Measurements from ENCODE around the gene GSK3B.
"Not testable (repeated sequence)": the region's sequence is repeated elsewhere in the genome, so short reads cannot be mapped to it uniquely, and the experiment has no call there.

GSK3B gene

DNA sequence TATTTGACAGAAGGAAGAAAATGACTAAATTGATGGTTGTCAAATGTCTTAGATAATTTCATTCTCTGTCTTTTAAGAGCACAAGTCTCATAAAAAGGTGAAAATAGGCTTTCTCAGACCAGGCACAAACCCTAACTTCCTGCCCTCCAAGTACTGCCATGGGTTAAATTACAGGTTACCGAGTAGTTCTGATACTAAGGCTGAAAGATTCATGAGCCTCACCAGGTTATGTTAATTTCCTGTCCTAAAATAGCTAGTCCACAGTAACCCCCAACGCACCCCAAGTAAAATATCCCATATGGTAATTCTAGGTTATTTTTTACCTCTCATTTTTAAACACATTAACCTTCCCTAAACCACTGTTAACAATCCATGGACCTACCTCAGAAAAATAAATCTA, 42.0 kb downstream of the GSK3B start:
- no peak for DNase-seq

DNA sequence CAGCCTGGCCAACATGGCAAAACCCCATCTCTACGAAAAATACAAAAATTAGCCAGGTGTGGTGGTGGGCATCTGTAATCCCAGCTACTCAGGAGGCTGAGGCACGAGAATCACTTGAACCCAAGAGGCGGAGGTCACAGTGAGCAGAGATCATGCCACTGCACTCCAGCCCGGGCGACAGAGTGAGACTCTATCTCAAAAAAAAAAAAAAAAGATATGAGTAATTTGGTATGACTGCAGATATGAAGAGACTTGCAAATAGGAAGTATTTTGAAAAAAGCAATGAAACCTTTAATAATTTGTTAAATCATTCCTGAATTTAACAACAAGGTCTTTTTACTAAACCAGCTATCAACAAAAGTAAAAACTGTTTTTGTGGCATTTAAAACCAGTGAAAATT, 42.7 kb downstream of the GSK3B start:
- DNase-seq, result not testable (repeated sequence)

DNA sequence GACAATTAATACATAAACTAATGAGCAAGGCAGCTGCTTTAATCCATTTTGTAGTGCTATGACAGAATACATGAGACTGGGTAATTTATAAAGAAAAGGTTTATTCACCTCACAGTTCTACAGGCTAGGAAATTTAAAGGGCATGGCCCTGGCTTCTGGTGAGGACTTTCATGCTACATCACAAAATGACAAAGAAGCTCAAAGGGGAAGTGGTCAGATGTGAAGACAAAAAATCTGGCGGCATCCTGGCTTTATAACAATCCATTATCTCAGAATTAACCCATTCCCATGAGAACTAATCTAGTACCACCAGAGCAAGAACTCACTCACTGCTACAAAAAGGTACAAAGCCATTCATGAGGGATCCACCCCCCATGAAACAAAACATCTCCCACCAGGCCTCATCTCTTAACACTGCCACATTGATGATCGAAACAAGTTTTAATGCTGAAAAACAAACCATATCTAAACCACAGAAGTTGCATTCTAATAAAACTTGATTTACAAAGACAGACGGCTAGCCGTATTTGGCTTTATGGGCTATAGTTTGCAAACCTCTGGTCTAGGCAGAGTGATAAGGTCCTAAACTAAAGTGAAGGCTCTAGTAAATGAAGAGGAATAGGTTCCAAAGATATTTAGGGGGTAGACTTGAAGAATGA, 44.2 kb downstream of the GSK3B start:
- no peak for DNase-seq

DNA sequence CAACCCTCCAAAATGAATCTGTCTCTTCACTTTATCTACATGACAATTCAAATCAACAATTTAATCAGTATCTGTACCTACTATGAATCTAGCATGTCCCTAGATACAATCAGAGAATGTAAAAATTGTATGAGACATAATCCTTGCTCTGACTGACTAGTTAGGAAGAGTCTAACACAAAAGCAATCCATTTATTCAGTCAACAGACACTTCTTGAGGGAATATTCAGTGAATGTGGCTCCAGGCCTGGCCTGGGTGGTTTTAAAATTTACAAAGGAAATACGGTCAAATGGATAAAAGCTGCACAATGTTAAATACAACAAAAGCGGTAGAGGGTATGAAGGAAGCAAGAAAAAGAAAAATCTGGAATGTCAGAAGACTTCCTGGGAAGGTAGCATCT, 45.2 kb downstream of the GSK3B start:
- DNase-seq, result no peak

DNA sequence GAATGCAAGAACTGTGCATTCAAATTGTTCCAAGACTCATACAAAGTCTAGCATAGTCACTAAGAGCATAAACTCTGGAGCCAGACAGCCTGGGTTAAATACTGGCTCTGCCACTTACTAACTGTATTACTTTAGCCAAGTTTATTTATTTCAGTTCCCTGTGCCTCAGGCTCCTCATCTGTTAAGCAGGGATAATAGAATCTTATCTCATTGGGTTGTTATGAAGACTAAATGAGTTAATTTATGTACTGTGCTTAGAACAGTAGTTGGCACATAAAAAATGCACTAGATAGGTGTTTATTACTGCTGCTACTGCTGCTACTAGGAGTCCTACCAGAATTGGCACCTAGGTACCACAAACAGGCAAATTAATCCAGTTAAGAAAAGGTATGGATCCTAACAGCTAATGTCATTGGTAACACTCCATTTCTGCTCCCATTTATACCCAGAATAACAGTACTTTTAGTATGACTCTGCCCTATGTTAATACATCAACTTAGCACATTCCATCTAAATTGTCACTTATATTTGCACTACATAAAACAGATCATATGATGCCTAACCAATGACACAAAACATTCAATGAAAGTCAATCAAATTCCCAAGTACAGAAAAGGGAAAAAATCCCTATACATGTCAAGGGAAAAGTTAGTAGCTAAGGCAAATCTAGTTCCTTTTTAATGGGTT, 45.7 kb downstream of the GSK3B start:
- no peak for DNase-seq

DNA sequence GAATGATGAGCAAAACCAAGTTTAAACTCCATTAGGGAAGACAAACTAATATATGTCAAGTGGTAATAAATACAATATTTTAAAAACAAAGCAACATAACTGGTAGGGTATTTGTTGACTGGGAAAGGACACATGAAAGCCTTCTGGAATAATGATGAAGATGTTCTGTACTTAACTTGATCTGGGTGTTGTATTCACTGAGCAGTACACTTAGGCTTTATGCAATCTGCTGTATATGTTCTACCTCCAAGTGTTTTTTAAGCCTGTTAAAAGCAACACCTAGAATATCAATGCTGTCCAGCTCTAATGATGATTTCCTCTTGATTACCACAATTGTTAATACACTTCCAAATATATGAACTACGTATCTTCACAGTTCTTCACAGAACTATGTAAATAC, 46.6 kb downstream of the GSK3B start:
- no peak for DNase-seq

DNA sequence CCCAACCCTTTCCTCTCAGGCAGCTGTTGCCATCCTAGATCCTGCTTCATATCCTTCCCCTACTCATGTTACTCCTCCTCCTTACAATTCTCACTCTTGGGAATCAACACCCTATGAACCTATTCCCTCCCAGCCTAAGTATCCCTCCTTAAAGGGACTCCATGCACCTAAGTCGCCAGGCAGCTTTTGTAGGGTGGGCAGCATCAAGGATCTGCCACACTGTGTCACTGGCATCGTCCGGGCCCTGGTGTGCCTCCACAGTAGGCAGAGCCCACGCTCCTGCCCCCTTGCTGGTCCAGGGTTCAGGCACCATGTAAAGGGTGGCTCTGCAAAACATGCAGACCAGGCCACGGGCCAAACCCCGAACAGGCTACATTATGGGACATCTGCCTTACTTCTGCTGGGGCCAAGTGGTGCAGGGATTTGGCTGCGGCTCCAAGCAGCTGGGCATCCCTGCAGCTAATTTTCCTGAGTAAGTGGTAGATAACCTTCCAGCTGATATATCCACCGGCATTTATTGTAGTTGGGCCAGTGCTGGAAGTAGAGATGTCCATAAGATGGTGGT, 53.4 kb downstream of the GSK3B start:
- no peak for DNase-seq

DNA sequence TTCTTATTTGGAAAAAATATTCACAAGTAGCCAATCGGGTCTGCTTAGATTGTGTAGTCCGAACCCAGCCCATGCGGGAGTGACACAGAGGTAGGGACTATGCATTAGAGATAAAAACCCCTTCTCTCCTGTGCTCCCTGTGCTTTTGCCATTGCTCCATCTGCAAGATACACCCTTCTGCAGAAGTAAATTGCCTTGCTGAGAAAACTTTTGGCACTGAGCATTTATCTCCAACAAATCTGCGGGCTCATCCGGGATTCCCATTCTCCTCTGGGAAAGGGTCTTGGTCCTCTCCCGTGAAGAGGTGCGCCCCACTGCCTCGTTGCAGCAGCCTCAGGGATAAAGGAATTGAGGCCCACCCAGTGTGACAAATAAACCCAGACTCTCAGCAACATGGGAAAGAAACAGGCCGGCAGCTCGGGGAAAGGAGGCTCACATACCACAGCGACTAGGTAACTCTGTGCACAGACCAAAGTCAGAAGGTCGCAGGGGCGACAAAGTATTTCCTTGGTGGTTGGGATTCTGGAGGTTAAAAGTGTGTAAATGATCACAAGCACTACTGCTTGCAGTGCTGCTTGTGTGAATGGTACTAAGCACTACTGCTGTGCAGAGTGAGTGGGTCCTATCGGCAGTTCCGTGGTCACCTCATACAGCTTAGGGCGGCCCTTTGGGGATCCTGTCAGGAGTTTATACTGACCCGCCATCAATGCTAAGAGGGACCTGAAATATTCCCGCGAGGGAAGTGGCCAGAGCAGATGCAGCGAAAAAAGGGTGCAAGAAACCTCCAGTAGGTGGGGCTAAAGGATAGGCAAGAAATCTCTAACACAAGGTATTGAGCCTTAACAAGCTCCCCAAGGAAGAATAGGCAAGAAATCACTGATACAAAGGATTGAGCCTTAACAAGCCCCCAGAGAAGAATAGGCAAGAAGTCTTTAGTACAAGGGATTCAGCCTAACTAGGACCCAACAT, 54.3 kb downstream of the GSK3B start:
- DNase-seq, result no peak

DNA sequence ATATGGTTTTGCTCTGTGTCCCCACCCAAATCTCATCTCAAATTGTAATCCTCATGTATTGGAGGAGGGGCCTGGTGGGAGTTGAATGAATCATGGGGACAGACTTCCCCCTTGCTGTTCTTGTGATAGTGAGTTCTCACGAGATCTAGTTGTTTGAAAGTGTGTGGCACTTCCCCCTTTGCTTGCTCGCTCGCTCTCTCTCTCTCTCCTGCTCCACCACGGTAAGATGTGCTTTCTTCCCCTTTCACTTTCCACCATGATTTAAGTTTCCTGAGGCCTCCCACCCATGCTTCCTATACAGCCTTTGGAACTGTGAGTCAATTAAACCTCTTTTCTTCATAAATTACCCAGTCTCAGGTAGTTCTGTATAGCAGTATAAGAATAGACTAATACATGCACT, 60.7 kb downstream of the GSK3B start:
- no peak for DNase-seq

DNA sequence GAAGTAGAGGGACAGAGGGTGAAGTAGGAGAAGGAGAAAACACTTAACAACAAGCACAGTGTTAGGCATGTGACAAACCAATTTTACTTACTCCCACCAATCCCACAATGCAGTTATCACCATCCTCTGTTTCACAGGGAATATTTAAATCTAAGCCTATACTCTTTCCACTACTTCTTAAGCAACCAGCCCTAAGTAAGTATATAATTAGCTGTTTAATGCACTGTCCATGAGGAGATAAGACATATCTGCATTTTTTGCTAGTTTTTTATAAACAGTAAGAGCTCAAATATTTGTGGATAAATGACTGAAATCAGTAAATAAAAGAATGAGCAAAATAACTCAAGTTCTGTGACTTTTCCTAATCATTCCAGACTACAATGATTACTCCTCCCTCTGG, 62.7 kb downstream of the GSK3B start:
- DNase-seq, result no peak

DNA sequence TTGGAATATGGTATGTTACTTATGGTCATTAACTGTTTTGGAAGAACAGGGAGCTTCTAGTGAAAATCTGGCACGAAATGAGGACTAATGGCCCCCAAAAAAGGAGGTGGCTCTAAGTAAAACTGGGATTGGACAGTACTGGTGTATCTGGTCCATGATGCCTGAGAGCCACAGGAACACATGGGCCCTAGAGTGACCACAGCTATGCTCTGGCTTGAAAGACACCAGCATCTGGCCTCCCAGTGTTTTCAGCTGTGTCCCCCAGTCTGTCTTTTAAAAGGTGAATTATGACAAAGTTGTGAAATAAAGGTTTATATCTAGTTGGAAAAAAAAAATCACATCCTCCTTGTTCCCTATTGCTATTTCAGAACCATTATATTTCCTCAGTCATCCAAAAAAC, 64.5 kb downstream of the GSK3B start:
- no peak for DNase-seq

DNA sequence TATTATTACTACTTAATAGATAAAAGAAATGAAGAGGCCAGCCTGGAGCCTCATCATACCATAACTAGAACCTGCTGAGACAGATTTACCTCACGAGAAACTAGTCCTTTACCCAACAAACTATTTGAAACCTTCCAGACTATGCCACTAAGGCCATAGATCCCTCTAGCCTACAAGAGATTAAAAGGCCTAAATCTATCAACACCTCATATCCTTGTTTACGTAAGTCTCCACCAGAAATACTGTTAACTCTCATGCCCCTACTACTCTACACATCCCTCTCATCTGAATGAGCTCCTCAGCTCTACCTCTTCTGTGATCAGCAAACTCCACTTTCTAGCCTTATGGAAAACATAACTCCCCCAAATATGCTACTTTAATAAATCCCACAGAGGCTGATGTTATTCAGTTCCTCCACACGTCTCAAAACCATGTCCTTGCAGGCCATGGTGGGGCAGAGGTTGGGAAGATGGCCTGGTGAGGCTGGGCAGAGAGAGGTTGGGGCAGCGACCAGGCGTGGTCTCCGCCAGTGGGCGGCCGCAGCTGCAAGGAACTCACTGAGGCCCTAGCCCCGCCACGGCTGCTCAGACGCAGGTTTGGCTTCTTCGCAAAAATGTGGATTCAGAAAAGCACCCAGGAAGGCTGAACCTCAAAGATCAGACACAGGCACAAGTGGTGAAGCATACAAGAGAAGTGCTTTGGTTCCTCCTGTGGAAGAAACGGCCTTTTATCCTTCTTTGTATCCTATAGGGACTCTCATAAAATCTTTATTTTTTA, 65.8 kb downstream of the GSK3B start:
- DNase-seq, result no peak

DNA sequence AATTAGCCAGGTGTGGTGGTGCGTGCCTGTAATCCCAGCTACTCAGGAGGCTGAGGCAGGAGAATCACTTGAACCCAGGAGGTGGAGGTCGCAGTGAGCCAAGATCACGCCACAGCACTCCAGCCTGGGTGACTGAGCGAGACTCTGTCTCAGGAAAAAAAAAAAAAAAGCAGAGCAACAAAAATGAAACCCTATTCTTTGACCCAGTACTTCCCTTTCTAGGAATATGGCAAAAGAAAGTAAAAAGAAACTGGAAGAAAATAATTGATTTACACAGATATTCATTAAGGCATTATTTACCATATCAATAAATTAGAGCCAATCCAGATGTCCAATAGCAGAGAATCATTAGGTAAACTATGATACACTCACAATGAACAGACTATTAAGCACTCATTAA, 67.0 kb downstream of the GSK3B start:
- DNase-seq, result no peak

DNA sequence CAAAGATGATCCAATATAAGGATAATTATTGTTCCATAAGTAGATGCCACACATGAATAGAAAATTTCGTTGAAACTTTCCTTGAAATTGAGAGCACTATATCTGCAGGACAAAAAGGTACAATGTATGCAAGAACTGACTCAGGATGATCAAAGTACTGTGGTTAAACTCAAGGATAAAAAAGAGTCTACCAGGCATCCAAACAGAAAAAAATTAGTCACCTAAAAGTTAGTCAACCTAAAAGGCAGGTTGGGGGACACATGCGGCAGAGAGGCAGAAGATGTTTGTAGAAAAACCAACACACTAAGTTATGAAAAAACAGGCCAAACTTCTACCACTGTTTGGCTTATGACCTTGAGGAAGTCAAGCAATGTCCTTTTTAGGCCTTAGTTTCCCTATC, 68.7 kb downstream of the GSK3B start:
- peak; percentile 9 to 10 for DNase-seq

DNA sequence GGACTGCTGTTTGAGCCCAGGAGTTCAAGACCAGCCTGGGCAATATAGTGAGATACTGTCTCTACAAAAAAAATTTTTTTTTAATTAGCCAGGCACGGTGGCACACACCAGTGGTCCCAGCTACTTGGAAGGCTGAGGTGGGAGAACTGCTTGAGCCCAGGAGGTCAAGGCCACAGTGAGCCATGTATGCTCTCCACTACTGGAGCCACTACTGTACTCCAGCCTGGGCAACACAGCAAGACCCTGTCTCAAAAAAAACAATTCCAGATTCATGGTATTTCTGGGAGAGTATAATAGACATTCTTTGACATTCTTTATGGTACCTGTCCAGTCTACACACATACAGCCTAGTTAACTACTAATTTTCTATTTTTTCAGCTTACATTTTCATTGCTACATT, 70.1 kb downstream of the GSK3B start:
- no peak for DNase-seq

DNA sequence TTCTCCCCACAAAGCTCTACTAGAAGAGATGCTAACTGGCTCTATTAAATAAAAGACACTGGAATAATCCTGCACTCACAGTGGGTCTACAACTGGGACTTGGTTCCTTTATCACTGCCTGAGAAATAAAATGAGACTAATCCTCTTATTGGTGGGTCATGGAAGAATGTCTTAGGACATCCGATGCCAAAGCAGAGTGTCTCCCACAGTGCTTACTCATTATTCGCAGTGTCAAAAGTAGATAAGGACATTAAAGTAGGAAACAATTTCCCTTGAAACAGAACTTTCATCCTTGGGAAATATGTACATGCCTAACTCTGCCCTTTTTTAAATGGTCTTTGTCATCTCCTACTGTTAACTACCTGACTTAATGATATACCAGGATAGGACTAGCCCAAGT, 71.5 kb downstream of the GSK3B start:
- DNase-seq, result no peak

DNA sequence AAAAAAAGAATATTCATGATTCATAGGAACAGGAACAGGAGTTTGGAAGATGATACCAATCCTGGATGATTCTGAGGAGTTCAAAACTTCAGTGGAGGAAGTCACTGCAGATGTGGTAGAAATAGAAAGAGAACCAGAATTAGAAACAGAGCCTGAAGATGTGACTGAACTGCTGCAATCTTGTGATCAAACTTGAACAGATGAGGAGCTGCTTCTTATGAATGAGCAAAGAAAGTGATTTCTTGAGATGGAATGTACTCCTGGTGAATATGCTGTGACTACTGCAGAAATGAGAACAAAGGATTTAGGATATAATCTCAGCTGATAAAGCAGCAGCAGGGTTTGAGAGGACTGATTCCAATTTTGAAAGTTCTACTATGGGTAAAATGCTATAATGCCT, 72.7 kb downstream of the GSK3B start:
- no peak for DNase-seq

DNA sequence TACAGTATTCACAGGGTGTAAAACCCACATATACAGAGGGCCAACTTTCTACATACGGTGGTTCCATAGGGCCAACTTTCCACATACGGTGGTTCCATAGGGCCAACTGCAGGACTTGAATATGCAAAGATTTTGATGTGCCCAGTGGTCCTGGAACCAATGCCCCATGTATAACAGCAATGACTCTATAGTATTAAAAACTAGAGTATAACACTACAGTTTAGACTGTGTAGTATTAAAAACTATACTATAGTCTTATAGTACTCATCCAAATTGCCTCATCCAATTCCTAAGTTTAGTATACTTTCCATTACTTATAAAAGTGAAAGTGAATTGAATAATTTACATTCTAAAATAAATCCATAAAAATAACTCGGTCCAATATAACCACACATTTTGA, 75.9 kb downstream of the GSK3B start:
- no peak for DNase-seq

DNA sequence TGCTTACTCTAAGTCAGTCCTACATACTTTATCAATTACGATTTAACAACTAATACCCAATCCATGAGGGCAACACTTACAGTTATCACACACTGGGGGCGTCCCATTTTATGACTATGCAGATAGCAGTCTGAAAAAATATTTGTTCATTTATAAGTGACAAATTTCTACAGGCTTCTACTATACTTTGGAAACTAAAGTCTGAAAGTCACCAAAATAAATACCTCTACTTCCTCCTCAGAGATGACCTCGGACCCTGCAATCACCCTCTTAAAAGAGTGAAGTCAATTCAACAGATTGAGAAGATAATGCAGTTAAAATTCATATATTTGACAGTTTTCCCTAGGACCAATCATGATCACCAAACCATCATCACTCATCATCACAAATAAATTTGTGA, 76.6 kb downstream of the GSK3B start:
- no peak for DNase-seq

DNA sequence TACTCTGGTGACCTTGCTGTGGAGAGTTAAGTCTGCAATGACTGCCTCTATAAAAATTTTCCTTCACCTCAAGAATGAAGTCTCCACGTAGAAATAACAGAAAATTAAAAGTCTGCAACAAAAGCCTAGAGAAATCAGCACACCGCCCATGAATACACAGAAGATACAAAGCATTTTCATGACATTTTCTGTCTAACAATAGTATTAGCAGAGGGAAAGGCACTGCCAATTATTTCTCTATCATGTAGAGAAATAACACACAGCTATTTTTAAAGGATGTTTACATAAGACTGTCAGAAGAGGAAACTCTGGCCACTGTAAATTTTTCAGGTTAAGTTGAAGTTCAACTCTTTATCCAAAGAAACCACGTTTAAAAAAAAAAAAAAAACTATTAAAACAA, 80.8 kb downstream of the GSK3B start:
- DNase-seq, result no peak

DNA sequence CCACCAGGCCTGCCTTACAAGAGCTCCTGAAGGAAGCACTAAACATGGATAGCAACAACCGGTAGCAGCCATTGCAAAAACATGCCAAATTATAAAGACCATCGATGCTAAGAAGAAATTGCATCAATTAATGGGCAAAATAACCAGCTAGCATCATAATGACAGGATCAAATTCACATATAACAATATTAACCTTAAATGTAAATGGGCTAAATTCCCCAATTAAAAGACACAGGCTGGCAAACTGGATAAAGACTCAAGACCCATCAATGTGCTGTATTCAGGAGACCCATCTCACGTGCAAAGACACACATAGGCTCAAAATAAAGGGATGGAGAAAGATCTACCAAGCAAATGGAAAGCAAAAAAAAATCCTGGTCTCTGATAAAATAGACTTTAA, 88.5 kb downstream of the GSK3B start:
- DNase-seq, result not testable (repeated sequence)

DNA sequence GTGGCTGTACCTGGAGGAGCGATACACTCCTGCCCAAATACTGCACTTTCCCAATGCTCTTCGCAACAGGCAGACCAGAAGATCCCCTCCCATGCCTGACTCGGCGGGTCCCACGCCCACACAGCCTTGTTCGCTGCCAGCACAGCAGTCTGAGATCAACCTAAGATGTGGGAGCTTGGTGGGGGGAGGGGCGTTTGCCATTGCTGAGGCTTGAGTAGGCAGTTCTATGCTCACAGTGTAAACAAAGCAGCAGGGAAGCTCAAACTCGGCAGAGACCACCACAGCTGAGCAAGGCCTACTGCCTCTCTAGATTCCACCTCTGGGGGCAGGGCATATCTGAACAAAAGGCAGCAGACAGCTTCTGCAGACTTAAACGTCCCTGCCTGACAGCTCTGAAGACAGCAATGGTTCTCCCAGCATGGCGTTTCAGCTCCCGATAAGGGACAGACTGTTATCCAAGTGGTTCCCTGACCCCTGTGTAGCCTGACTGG, 90.2 kb downstream of the GSK3B start:
- peak in 1 of 2 experiments; percentile 13 for DNase-seq

DNA sequence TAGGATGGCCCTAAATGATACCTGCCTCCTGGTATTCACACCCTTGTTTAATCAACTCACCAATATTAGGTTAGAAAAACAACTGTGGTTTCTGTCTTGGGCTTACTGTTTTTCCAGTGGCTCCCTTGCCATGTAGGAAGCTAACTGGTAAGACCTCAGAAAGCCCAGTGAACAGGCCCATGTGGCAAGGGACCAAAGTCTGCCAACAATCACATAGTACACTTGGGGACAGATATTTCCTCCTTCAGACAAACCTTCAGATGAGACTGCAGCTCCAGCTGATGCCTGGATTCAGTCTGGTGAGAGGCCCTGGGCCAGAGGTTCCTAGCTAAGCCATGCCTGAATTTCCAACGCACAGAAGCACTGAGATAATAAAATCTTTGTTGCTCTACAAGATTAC, 96.1 kb downstream of the GSK3B start:
- no peak for DNase-seq

Measured in activated CD4-positive, alpha-beta T cell treated with anti-CD3 and anti-CD28 coated beads, Interleukin-2, amount 50 U/mL, for 48 hours (primary cell).